ENCODE data around the gene TNS4.

TNS4 gene

DNA sequence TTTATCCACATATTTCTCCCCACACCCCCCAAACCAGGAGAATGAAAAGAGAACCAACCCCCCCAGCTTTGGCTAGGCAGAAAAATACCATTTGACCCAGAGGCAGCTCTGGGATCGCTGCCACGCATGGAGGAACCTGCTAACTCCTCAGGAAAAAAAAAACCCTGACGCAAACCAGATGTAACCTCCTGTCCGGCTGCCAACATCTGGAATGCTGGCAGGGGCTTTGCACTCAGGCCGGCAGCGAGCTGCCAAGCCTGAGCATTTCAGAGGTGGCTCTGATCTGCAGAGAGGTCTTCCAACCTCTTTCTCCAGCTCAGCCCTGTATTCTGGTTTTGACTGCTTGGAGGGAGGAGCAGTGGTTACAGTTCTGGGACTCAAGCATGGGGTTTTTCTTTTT, 50.0 kb downstream of the TNS4 start:
- POLR2A ChIA-PET, result no interaction called here
- TF ChIP-seq, protein P1, sequence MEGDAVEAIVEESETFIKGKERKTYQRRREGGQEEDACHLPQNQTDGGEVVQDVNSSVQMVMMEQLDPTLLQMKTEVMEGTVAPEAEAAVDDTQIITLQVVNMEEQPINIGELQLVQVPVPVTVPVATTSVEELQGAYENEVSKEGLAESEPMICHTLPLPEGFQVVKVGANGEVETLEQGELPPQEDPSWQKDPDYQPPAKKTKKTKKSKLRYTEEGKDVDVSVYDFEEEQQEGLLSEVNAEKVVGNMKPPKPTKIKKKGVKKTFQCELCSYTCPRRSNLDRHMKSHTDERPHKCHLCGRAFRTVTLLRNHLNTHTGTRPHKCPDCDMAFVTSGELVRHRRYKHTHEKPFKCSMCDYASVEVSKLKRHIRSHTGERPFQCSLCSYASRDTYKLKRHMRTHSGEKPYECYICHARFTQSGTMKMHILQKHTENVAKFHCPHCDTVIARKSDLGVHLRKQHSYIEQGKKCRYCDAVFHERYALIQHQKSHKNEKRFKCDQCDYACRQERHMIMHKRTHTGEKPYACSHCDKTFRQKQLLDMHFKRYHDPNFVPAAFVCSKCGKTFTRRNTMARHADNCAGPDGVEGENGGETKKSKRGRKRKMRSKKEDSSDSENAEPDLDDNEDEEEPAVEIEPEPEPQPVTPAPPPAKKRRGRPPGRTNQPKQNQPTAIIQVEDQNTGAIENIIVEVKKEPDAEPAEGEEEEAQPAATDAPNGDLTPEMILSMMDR (IDR thresholded peaks at IDR 0.05; ENCODE audit: control extremely low read depth, extremely low read depth, low read depth, missing control alignments), result no peak
- no peak for DNase-seq (ENCODE audit: extremely low spot score)
- CTCF ChIA-PET, result interaction anchor here (1.7 to 16.5 kb wide), 7 partner anchors 11 to 109 kb away, joined by 4 to 113 read pairs (median 6); no protein-coding TSS in a partner anchor

DNA sequence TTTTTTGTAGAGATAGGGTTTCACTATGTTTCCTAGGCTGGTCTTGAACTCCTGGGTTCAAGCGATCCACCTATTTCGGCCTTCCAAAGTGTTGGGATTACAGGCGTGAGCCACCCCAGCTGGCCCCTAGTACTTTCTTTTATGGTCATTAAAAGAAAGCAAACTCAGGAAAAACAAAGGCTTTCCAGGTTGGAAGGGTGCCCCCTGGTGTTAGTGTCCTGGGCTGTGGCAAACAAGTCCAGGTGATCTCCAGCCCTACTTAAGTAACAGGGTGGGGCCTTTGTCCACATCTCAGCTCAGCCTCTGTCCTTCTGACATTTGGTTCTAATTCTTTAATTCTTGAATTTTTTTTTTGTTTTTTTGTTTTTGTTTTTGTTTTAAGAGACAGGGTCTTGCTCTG, 51.2 kb downstream of the TNS4 start:
- DNase-seq (ENCODE audit: extremely low spot score), result peak; percentile 52
- ChIA-PET CTCF (interaction anchor here (0.9 to 16.5 kb wide), 17 partner anchors 9 to 142 kb away, joined by 3 to 113 read pairs (median 4); no protein-coding TSS in a partner anchor), POLR2A (interaction anchor here (0.6 kb wide), 1 partner anchor 73 kb away, joined by 3 read pairs; no protein-coding TSS in a partner anchor)
- TF ChIP-seq, protein P1 (IDR thresholded peaks at IDR 0.05; ENCODE audit: control extremely low read depth, extremely low read depth, low read depth, missing control alignments), result peak; percentile 32

GRCh38 chr17:40448639-40449261, 52.7 kb downstream of the TNS4 start:
- TF ChIP-seq, protein P1 (IDR thresholded peaks at IDR 0.05; ENCODE audit: control extremely low read depth, extremely low read depth, low read depth, missing control alignments), result no peak
- ChIA-PET CTCF (interaction anchor here (0.7 to 16.5 kb wide), 11 partner anchors 9 to 166 kb away, joined by 3 to 113 read pairs (median 5); no protein-coding TSS in a partner anchor), POLR2A (no interaction called here)
- no peak for DNase-seq (ENCODE audit: extremely low spot score)

DNA sequence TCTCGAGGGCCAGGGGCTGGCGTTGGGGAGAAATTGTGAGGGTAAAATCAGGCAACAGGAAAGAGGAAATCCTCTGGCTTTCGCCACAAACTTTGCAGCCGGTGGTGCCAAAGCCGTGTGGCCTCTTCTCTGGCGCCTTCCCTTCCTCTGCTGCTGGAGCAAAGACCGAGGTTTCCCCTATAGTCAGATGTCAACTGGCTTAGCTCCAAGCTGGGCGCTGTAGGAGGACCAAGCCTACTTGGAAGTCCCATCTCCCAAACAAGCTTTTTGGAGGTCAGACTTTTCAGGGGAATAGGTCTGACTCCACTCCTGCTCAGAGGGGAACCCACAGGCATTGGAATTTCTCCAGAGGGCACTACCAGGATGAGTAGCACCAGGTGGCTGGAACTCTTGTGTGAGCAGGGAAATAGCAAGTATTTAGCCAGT, 53.2 kb downstream of the TNS4 start:
- DNase-seq (ENCODE audit: extremely low spot score), result no peak
- POLR2A ChIA-PET, result no interaction called here
- CTCF ChIA-PET, result interaction anchor here (0.8 to 16.5 kb wide), 11 partner anchors 9 to 172 kb away, joined by 3 to 113 read pairs (median 3); partner anchors contain the start of gene TOP2A
- TF ChIP-seq, protein P1 (IDR thresholded peaks at IDR 0.05; ENCODE audit: control extremely low read depth, extremely low read depth, low read depth, missing control alignments), result no peak

- ChIA-PET CTCF (interaction anchor here (0.8 to 16.5 kb wide), 11 partner anchors 8 to 173 kb away, joined by 3 to 113 read pairs (median 4); partner anchors contain the start of gene TOP2A), POLR2A (no interaction called here)
- no peak for DNase-seq (ENCODE audit: extremely low spot score)
- TF ChIP-seq, protein P1 (IDR thresholded peaks at IDR 0.05; ENCODE audit: control extremely low read depth, extremely low read depth, low read depth, missing control alignments), result no peak
Observed at GRCh38 chr17:40447806-40448205, 53.6 kb downstream of the TNS4 start.

DNA sequence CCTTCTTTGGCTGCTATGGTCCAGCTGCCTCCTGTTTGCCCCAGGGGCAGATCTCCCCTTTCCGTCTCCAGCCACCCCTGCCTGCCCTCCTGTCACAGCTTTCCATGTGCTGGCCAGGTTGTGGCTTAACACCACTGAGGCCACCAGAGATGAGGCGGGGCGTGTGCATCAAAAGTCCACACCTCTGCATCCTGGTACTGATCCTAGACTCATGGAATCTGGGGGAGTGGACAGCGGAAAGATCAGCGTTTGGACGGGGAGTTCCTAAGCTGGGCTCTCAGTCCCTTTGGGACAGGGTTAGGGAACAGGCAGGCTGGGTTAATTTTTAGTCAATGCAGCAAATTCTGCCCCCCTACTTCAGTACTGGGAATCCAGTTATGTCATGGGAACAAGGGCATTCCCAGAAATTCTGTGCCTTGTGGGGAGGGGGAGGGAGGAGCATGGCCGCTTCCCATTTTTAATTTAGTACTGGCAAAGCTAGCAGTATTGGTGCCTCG, 54.2 kb downstream of the TNS4 start:
- ChIA-PET CTCF (interaction anchor here (0.9 to 16.5 kb wide), 10 partner anchors 8 to 173 kb away, joined by 3 to 113 read pairs (median 5); partner anchors contain the start of gene TOP2A), POLR2A (no interaction called here)
- no peak for DNase-seq (ENCODE audit: extremely low spot score)
- TF ChIP-seq, protein P1 (IDR thresholded peaks at IDR 0.05; ENCODE audit: control extremely low read depth, extremely low read depth, low read depth, missing control alignments), result no peak
